HEK293 (cell line): ENCODE data around the gene DIP2A.
A peak's percentile ranks its signal among the peaks of the same experiment; 100 is the strongest.

Source experiments
- CTCF ChIA-PET: fragments of 350-600 bp; formaldehyde crosslinking; extraction: SDS; loops from one replicate; lab custom pipeline; 2021; ENCODE audit warnings: antibody characterized with exemption; lab: Yijun Ruan, JAX
- POLR2A ChIA-PET: fragments of 300-600 bp; formaldehyde crosslinking; extraction: SDS; loops from one replicate; lab custom pipeline; 2020; ENCODE audit warnings: antibody characterized with exemption, inconsistent platforms; lab: Yijun Ruan, JAX
- H3K27ac ChIP-seq: fragments of 200-500 bp; sonication (Bioruptor generic); 2 replicates; pipeline ENCODE4 v1.5.1; 2014; ENCODE audit warnings: low read depth, low read length, control low read depth, inconsistent platforms; ENCODE audit errors: extremely low read depth
- H3K36me3 ChIP-seq, 2 experiments: fragments of 200-500 bp in 1 of 2; sonication (Bioruptor generic) in 1 of 2; 1 replicate in 1 of 2; 2 replicates in 1 of 2; pipeline ENCODE4 v1.5.1; 2014 to 2017; ENCODE audit warnings: inconsistent platforms in 2 of 2, low read length in 2 of 2; ENCODE audit not compliant: control insufficient read depth in 2 of 2, insufficient read depth in 1 of 2
- H3K4me1 ChIP-seq: fragments of 200-500 bp; sonication (Bioruptor generic); 2 replicates; pipeline ENCODE4 v1.5.1; 2014; ENCODE audit warnings: mild to moderate bottlenecking, low read length, inconsistent platforms; ENCODE audit not compliant: control insufficient read depth, insufficient read depth
- H3K4me3 ChIP-seq: 2 replicates; pipeline ENCODE4 v1.5.1; 2011; ENCODE audit warnings: low read depth, mild to moderate bottlenecking, control low read depth, low read length, moderate library complexity
- H3K9me3 ChIP-seq: fragments of 200-500 bp; sonication (Bioruptor generic); 2 replicates; pipeline ENCODE4 v1.5.1; 2014; ENCODE audit warnings: low read depth, low read length, inconsistent platforms; ENCODE audit not compliant: control insufficient read depth, insufficient read depth
- FEZF1 ChIP-seq: fragments of 450-650 bp; formaldehyde crosslinking; IDR thresholded peaks from 2 replicates; pipeline ENCODE4 v1.5.1; 2016; ENCODE audit warnings: missing biosample characterization, missing genetic modification characterization
- GFI1B ChIP-seq: fragments of 450-650 bp; formaldehyde crosslinking; IDR thresholded peaks from 2 replicates; pipeline ENCODE4 v1.5.1; 2016; ENCODE audit warnings: missing biosample characterization, missing genetic modification characterization
- GLIS1 ChIP-seq: fragments of 450-650 bp; formaldehyde crosslinking; IDR thresholded peaks from 2 replicates; pipeline ENCODE4 v1.5.1; 2016; ENCODE audit warnings: missing biosample characterization, missing genetic modification characterization
- KLF1 ChIP-seq: fragments of 450-650 bp; formaldehyde crosslinking; IDR thresholded peaks from 2 replicates; pipeline ENCODE4 v1.5.1; 2016; ENCODE audit warnings: missing biosample characterization, missing genetic modification characterization
- SETDB1 ChIP-seq: IDR thresholded peaks from one replicate; pipeline ENCODE4 v1.6.1; 2017; ENCODE audit warnings: mild to moderate bottlenecking, low read length, moderate library complexity, mixed read lengths; ENCODE audit not compliant: insufficient read length
- TRIM28 ChIP-seq: IDR thresholded peaks from 2 replicates; pipeline ENCODE4 v1.6.1; 2011; ENCODE audit warnings: low read length, control low read depth, borderline replicate concordance
- ZBTB21 ChIP-seq: fragments of 450-650 bp; formaldehyde crosslinking; IDR thresholded peaks from 2 replicates; pipeline ENCODE4 v1.5.1; 2017; ENCODE audit warnings: missing biosample characterization, missing genetic modification characterization
- ZBTB26 ChIP-seq: fragments of 450-650 bp; formaldehyde crosslinking; optimal IDR thresholded peaks from 2 replicates; pipeline ENCODE3; 2016; ENCODE audit warnings: missing biosample characterization, mild to moderate bottlenecking, missing genetic modification characterization
- ZFP3 ChIP-seq: fragments of 450-650 bp; formaldehyde crosslinking; IDR thresholded peaks from 2 replicates; pipeline ENCODE4 v1.5.1; 2016; ENCODE audit warnings: low read depth, missing biosample characterization, missing genetic modification characterization
- ZNF132 ChIP-seq: fragments of 450-650 bp; formaldehyde crosslinking; IDR thresholded peaks from 2 replicates; pipeline ENCODE4 v1.5.1; 2017; ENCODE audit warnings: missing biosample characterization, missing genetic modification characterization, borderline replicate concordance
- ZNF148 ChIP-seq: fragments of 450-650 bp; formaldehyde crosslinking; IDR thresholded peaks from 2 replicates; pipeline ENCODE4 v1.5.0; 2017; ENCODE audit warnings: missing biosample characterization, missing genetic modification characterization, borderline replicate concordance
- ZNF324 ChIP-seq: fragments of 450-650 bp; formaldehyde crosslinking; IDR thresholded peaks from 2 replicates; pipeline ENCODE4 v1.5.1; 2016; ENCODE audit warnings: missing biosample characterization, missing genetic modification characterization
- ZNF362 ChIP-seq: fragments of 450-650 bp; formaldehyde crosslinking; IDR thresholded peaks from 2 replicates; pipeline ENCODE4 v1.5.1; 2016; ENCODE audit warnings: missing biosample characterization, missing genetic modification characterization
- ZNF449 ChIP-seq: fragments of 450-650 bp; formaldehyde crosslinking; IDR thresholded peaks from 2 replicates; pipeline ENCODE4 v1.5.1; 2017; ENCODE audit warnings: missing biosample characterization, mild to moderate bottlenecking, missing genetic modification characterization, moderate library complexity
- ZNF549 ChIP-seq: fragments of 450-650 bp; IDR thresholded peaks from 2 replicates; pipeline ENCODE4 v1.5.1; 2018; ENCODE audit warnings: missing biosample characterization, missing genetic modification characterization, mild to moderate bottlenecking, inconsistent platforms, moderate library complexity
- ZNF623 ChIP-seq: fragments of 450-650 bp; formaldehyde crosslinking; IDR thresholded peaks from 2 replicates; pipeline ENCODE4 v1.5.1; 2016; ENCODE audit warnings: missing biosample characterization, missing genetic modification characterization
- ZNF707 ChIP-seq: fragments of 450-650 bp; formaldehyde crosslinking; IDR thresholded peaks from 2 replicates; pipeline ENCODE4 v1.5.1; 2016; ENCODE audit warnings: missing biosample characterization, missing genetic modification characterization
- ZNF777 ChIP-seq: fragments of 450-650 bp; formaldehyde crosslinking; IDR thresholded peaks from 2 replicates; pipeline ENCODE4 v1.5.1; 2017; ENCODE audit warnings: missing biosample characterization, missing genetic modification characterization, borderline replicate concordance
- ZSCAN30 ChIP-seq: fragments of 450-650 bp; IDR thresholded peaks from 2 replicates; pipeline ENCODE4 v1.5.1; 2018; ENCODE audit warnings: missing biosample characterization, mild to moderate bottlenecking, missing genetic modification characterization, moderate library complexity
- TF ChIP-seq, protein P1 (sequence below): fragments of 450-650 bp; formaldehyde crosslinking; IDR thresholded peaks from 2 replicates; pipeline ENCODE4 v1.5.1; 2016; ENCODE audit warnings: missing biosample characterization, missing genetic modification characterization
- TF ChIP-seq, protein P2 (sequence below): fragments of 450-650 bp; formaldehyde crosslinking; IDR thresholded peaks from 2 replicates; pipeline ENCODE4 v1.5.1; 2016; ENCODE audit warnings: missing biosample characterization, missing genetic modification characterization, low read depth

The DIP2A gene

DNA sequence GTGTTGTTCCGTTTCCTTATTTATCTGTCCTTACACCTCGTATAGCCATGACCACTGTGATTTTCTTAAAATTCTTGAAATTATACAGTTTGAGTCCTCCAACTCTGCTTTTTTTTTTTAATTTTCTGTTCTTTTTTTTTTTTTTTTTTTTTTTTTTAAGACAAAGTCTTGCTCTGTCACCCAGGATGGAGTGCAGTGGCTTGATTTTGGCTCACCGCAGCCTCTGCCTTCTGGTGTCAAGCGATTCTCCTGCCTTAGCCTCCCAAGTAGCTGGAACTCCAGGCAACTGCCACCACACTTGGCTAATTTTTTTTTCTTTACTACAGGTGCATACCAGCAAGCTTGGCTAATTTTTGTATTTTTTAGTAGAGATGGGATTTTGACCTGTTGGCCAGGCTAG, 48.9 kb downstream of the DIP2A start:
- Histone ChIP-seq H3K9me3 (no peaks in the 10 kb centered on the region), H3K27ac (no peak overlapping the region), H3K4me3 (no peak overlapping the region), H3K4me1 (no peaks in the 10 kb centered on the region), H3K36me3 (peaks cover 43 to 64% of the 10 kb centered on the region in 2 experiments)
- POLR2A ChIA-PET: interaction anchor here (0.7 kb wide), 1 partner anchor 92 kb away, joined by 9 read pairs; no protein-coding TSS in a partner anchor
- no peak for TF ChIP-seq ZNF148 (tag by site-specific recombination)
- peak; percentile 90 for TF ChIP-seq ZNF362 (tag by site-specific recombination)
- no peak for TF ChIP-seq ZNF777
- TF ChIP-seq ZSCAN30: no peak
- TF ChIP-seq TRIM28: no peak
- CTCF ChIA-PET: no interaction called here

DNA sequence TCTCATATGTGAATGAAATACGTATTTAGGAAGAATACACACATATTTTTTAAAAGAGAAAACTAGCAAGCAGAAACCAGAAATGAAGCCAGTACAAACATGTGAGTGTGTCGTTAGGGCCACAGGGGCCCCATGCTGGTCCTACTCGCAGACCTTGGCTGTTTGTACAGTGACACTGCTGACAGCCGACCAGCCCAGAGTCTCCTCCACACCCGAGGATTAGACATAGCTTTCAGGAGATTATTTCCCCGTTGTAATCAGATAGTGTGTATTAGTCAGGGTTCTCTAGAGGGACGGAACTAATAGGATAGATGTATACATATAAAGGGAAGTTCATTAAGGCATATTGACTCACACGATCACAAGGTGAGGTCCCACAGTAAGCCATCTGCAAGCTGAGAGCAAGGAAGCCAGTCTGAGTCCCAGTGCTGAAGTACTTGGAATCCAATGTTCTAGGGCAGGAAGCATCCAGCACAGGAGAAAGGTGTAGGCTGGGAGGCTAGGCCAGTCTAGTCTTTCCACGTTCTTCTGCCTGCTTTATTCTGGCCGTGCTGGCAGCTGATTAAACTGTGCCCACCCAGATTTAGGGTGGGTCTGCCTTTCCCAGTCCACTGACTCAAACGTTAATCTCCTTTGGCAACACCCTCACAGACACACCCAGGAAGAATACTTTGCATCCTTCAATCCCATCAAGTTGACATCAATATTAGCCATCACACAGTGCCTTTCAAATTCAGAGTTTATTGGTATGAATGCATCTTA, 51.2 kb downstream of the DIP2A start:
- H3K27ac ChIP-seq: no peak overlapping the region
- peaks cover 49 to 53% of the 10 kb centered on the region in 2 experiments for H3K36me3 ChIP-seq
- H3K4me1 ChIP-seq: no peaks in the 10 kb centered on the region
- no peaks in the 10 kb centered on the region for H3K9me3 ChIP-seq
- POLR2A ChIA-PET: interaction anchor here (0.7 kb wide), 2 partner anchors 15 to 188 kb away, joined by 3 to 4 read pairs; no protein-coding TSS in a partner anchor
- CTCF ChIA-PET: interaction anchor here (0.6 to 1.0 kb wide), 3 partner anchors 10 to 133 kb away, joined by 3 read pairs; no protein-coding TSS in a partner anchor
- TF ChIP-seq ZNF623 (no peak), ZNF549 (tag by site-specific recombination) (no peak), KLF1 (tag by site-specific recombination) (peak; percentile 86), SETDB1 (peak; percentile 14)
- TF ChIP-seq, protein P1, sequence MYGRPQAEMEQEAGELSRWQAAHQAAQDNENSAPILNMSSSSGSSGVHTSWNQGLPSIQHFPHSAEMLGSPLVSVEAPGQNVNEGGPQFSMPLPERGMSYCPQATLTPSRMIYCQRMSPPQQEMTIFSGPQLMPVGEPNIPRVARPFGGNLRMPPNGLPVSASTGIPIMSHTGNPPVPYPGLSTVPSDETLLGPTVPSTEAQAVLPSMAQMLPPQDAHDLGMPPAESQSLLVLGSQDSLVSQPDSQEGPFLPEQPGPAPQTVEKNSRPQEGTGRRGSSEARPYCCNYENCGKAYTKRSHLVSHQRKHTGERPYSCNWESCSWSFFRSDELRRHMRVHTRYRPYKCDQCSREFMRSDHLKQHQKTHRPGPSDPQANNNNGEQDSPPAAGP: peak; percentile 89
- H3K4me3 ChIP-seq: no peak overlapping the region

DNA sequence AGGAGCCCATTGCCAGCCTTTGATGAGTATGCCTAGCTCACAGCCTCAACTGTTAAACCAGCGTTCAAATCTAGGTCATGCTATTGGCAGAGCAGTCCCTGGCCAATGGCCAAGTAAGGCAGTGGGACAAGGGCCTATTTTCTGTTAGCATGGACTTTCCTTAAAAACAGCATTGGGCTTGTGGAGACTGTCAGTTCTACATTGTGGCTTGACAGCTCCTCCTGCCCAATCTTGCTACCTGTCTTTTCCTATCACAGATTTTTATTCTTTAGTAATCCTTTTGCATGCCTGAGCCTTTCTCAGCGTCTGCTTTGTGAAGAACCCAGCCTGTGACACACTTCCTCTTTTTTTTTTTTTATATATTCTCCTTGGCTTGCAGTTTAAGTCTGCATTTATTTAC, 56.4 kb downstream of the DIP2A start:
- Histone ChIP-seq H3K4me1 (no peaks in the 10 kb centered on the region; the same call in 1 of the 2 replicates), H3K9me3 (no peaks in the 10 kb centered on the region), H3K4me3 (no peak overlapping the region), H3K27ac (no peak overlapping the region), H3K36me3 (peaks cover 30 to 40% of the 10 kb centered on the region in 2 experiments)
- ChIA-PET POLR2A (interaction anchor here (0.6 kb wide), 1 partner anchor 441 kb away, joined by 3 read pairs; no protein-coding TSS in a partner anchor), CTCF (no interaction called here)
- TF ChIP-seq GLIS1: no peak
- no peak for TF ChIP-seq FEZF1 (tag by site-specific recombination)
- no peak for TF ChIP-seq ZFP3 (tag by site-specific recombination)
- TF ChIP-seq GFI1B: no peak
- no peak for TF ChIP-seq ZNF707 (tag by site-specific recombination)
- TF ChIP-seq, protein P2, sequence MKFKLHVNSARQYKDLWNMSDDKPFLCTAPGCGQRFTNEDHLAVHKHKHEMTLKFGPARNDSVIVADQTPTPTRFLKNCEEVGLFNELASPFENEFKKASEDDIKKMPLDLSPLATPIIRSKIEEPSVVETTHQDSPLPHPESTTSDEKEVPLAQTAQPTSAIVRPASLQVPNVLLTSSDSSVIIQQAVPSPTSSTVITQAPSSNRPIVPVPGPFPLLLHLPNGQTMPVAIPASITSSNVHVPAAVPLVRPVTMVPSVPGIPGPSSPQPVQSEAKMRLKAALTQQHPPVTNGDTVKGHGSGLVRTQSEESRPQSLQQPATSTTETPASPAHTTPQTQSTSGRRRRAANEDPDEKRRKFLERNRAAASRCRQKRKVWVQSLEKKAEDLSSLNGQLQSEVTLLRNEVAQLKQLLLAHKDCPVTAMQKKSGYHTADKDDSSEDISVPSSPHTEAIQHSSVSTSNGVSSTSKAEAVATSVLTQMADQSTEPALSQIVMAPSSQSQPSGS (tag by site-specific recombination): no peak
- TF ChIP-seq ZNF449: no peak
- no peak for TF ChIP-seq ZNF132
- TF ChIP-seq ZBTB21: no peak
- no peak for TF ChIP-seq ZNF324
- no peak for TF ChIP-seq ZBTB26 (tag by site-specific recombination)
